Measurements from ENCODE around the gene CD274. TPM values are rescaled to one million over a fixed set of nuclear protein-coding genes. Genes with fewer than 3 reads are reported as not detected.

CD274 gene
- total and polyA plus RNA-seq, 10 of the 15 experiments (the other 5 are each of a cell fraction or from before 2014, with no cell fraction given) = 9.4 to 128 (median 24.6) TPM

DNA sequence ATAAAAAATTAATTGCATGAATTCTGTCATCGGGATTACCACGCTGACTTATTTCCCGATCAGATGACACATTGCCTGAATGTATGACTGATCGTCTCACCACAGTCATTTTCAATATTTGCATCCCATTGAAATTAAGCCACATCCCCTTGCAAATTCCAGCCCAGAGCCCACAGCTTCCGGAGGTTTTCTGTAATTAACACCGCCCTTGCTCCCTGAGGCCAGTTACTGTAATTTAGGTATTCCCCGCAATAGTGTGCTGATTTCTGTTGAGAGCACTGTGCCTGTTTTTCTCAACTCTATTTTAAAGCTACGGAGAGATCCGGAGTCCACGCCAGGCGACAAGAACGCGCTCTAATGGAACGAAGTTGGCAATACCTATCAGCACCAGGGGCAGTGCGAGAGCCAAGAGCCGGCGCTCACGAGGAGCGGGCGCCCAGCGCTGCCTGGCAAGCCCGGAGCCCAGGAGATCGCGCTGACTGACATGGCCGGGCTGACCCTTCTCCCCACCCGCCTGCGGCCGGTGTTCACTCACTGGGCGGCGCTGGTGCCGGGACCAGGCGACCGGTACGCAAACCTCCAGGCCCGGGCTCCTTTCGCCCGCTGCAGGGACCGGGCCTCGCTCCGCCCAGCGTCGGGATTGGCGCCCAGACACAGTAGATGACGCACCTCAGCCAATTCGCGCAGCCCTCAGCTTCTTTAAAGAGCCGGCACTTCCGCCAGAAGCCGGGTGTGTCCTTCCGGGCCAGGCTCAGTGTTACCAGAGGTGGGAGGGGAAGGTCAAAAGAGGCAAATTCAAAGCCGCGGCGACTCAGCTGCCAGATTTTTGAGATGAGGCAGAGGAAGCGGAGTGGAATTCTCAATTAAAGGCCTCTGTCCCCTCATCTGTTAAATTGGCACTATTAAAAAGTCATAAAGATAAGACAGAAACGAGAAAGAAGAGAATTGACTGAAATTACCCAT lies 12.8 kb upstream of the CD274 start, which contains the start of gene PLGRKT (continued):
- TF ChIP-seq BHLHE40 (IDR thresholded peaks at IDR 0.05; ENCODE audit: borderline replicate concordance in 1 of 2, low read depth in 2 of 2, low read length in 1 of 2) (peak in 1 of 2 experiments; percentile 67; a peak in 3 of 4 replicates), ESRRA (IDR thresholded peaks at IDR 0.05; ENCODE audit: low read length) (peak; percentile 94), CREB1 (IDR thresholded peaks at IDR 0.05; ENCODE audit: low read depth) (peak; percentile 86), ZNF622 (IDR thresholded peaks at IDR 0.05) (no peak), KAT2A (conservative IDR thresholded peaks at IDR 0.05; ENCODE audit: control insufficient read depth, low read depth, low read length) (no peak), SMC3 (IDR thresholded peaks at IDR 0.05; ENCODE audit: borderline replicate concordance, low read length) (no peak; the same call in 1 of the 2 replicates), MEF2B (IDR thresholded peaks at IDR 0.05; ENCODE audit: partially characterized antibody, poor library complexity, severe bottlenecking) (no peak), EGR1 (IDR thresholded peaks at IDR 0.05; ENCODE audit: borderline replicate concordance in 1 of 2, low read depth in 2 of 2, low read length in 2 of 2) (no peak; a peak in 1 of 3 replicates), POLR2A (IDR thresholded peaks at IDR 0.05; ENCODE audit: low read depth, low read length) (peak; percentile 95), RFX5 (IDR thresholded peaks at IDR 0.05; ENCODE audit: low read depth, low read length) (peak; percentile 76), SPI1 (IDR thresholded peaks at IDR 0.05; ENCODE audit: borderline replicate concordance, insufficient read depth, low read depth, low read length) (peak; percentile 29; the same call in 1 of the 2 replicates), DPF2 (IDR thresholded peaks at IDR 0.05) (peak; percentile 70), HCFC1 (IDR thresholded peaks at IDR 0.05; ENCODE audit: low read length) (no peak; the same call in 1 of the 2 replicates), CHD1 (IDR thresholded peaks at IDR 0.05; ENCODE audit: low read depth, low read length) (0 out of 2 replicates have a peak, but pooled peaks have one; percentile 63), MTA2 (IDR thresholded peaks at IDR 0.05; ENCODE audit: low read depth) (peak; percentile 54)
- TF ChIP-seq, protein P1, sequence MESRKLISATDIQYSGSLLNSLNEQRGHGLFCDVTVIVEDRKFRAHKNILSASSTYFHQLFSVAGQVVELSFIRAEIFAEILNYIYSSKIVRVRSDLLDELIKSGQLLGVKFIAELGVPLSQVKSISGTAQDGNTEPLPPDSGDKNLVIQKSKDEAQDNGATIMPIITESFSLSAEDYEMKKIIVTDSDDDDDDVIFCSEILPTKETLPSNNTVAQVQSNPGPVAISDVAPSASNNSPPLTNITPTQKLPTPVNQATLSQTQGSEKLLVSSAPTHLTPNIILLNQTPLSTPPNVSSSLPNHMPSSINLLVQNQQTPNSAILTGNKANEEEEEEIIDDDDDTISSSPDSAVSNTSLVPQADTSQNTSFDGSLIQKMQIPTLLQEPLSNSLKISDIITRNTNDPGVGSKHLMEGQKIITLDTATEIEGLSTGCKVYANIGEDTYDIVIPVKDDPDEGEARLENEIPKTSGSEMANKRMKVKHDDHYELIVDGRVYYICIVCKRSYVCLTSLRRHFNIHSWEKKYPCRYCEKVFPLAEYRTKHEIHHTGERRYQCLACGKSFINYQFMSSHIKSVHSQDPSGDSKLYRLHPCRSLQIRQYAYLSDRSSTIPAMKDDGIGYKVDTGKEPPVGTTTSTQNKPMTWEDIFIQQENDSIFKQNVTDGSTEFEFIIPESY (IDR thresholded peaks at IDR 0.05) = no peak
- TF ChIP-seq, protein P2, sequence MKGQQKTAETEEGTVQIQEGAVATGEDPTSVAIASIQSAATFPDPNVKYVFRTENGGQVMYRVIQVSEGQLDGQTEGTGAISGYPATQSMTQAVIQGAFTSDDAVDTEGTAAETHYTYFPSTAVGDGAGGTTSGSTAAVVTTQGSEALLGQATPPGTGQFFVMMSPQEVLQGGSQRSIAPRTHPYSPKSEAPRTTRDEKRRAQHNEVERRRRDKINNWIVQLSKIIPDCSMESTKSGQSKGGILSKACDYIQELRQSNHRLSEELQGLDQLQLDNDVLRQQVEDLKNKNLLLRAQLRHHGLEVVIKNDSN (IDR thresholded peaks at IDR 0.05; ENCODE audit: borderline replicate concordance, extremely low read length, insufficient read depth, low read depth, low read length) = no peak
- TF ChIP-seq, protein P3, sequence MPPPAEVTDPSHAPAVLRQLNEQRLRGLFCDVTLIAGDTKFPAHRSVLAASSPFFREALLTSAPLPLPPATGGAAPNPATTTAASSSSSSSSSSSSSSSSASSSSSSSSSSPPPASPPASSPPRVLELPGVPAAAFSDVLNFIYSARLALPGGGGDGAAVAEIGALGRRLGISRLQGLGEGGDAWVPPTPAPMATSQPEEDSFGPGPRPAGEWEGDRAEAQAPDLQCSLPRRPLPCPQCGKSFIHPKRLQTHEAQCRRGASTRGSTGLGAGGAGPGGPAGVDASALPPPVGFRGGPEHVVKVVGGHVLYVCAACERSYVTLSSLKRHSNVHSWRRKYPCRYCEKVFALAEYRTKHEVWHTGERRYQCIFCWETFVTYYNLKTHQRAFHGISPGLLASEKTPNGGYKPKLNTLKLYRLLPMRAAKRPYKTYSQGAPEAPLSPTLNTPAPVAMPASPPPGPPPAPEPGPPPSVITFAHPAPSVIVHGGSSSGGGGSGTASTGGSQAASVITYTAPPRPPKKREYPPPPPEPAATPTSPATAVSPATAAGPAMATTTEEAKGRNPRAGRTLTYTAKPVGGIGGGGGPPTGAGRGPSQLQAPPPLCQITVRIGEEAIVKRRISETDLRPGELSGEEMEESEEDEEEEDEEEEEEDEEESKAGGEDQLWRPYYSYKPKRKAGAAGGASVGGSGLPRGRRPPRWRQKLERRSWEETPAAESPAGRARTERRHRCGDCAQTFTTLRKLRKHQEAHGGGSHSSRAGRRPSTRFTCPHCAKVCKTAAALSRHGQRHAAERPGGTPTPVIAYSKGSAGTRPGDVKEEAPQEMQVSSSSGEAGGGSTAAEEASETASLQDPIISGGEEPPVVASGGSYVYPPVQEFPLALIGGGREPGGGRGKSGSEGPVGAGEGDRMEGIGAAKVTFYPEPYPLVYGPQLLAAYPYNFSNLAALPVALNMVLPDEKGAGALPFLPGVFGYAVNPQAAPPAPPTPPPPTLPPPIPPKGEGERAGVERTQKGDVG (CRISPR knock-in tag; IDR thresholded peaks at IDR 0.05) = no peak
- TF ChIP-seq, protein P4, sequence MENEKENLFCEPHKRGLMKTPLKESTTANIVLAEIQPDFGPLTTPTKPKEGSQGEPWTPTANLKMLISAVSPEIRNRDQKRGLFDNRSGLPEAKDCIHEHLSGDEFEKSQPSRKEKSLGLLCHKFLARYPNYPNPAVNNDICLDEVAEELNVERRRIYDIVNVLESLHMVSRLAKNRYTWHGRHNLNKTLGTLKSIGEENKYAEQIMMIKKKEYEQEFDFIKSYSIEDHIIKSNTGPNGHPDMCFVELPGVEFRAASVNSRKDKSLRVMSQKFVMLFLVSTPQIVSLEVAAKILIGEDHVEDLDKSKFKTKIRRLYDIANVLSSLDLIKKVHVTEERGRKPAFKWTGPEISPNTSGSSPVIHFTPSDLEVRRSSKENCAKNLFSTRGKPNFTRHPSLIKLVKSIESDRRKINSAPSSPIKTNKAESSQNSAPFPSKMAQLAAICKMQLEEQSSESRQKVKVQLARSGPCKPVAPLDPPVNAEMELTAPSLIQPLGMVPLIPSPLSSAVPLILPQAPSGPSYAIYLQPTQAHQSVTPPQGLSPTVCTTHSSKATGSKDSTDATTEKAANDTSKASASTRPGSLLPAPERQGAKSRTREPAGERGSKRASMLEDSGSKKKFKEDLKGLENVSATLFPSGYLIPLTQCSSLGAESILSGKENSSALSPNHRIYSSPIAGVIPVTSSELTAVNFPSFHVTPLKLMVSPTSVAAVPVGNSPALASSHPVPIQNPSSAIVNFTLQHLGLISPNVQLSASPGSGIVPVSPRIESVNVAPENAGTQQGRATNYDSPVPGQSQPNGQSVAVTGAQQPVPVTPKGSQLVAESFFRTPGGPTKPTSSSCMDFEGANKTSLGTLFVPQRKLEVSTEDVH (IDR thresholded peaks at IDR 0.05; ENCODE audit: low read depth, partially characterized antibody) = peak; percentile 31

Measured in GM12878 (cell line).